ENCODE results near the gene NDN.

- TF ChIP-seq CTCF (IDR thresholded peaks at IDR 0.05) (no peak), POLR2A (IDR thresholded peaks at IDR 0.05) (no peak)
Measured at GRCh38 chr15:23695282-23695681, 8.2 kb upstream of the NDN start.
